Measurements from ENCODE around the gene UVRAG. TPM values are rescaled to one million over a fixed set of nuclear protein-coding genes. Genes with fewer than 3 reads are reported as not detected.

UVRAG gene
- total and polyA plus RNA-seq, 10 donors: 13.8 to 80.8 (median 42.9) TPM

- WGBS, 5 donors: 60 to 84% (median 70%) methylated on average over 2 of the region's 2 CpGs
- no peaks in the 10 kb centered on the region for H3K36me3 ChIP-seq
- DNase-seq: no peak
- peaks cover 19 to 59% (median 41%) of the 10 kb centered on the region in 6 donors for H3K4me1 ChIP-seq
- H3K9me3 ChIP-seq: no peaks in the 10 kb centered on the region
- no peak overlapping the region for H3K4me3 ChIP-seq
- no peak for TF ChIP-seq POLR2A (IDR thresholded peaks at IDR 0.05)
- TF ChIP-seq POLR2AphosphoS5 (IDR thresholded peaks at IDR 0.05): no peak
- no peak for TF ChIP-seq CTCF (IDR thresholded peaks at IDR 0.05 in 8 of 11, conservative IDR thresholded peaks at IDR 0.05 in 3 of 11)
- H3K27ac ChIP-seq: no peak overlapping the region
- H3K27me3 ChIP-seq (replicated peaks in 1 of 7): no peaks in the 10 kb centered on the region
- intact Hi-C loops (cut with DNase I; ENCODE audit: low total_unique reads): no loop called here
Measured at GRCh38 chr11:75813124-75813523, 1.9 kb upstream of the UVRAG start.

DNA sequence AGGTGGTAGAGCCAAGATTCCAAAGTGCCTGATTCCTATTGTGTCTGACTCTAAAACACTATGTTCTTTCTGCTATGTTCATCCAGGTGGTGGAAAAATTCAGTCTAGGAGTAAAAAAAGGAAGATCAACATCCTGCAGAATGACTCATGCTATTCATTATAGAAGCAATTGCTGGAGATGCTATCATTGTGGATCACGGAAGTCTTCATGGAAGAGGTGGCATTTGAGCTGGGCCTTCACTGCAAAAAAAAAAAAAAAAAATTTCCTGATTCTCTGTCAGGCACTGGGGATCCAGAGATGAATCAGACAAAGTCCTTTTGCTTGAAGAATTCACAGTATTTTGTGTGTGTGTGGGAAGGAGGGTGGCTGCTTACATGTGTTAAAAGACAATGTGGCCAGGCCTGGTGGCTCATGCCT lies 1.4 kb upstream of the UVRAG start:
- Histone ChIP-seq H3K27ac (peak overlapping the region in 5 of 8 donors; percentile 93 to 99 (median 97)), H3K36me3 (no peaks in the 10 kb centered on the region), H3K9me3 (no peaks in the 10 kb centered on the region), H3K4me3 (peak overlapping the region in 2 of 8 donors; percentile 80 to 93), H3K4me1 (peaks cover 19 to 65% (median 46%) of the 10 kb centered on the region in 6 donors), H3K27me3 (replicated peaks in 1 of 7) (no peaks in the 10 kb centered on the region)
- no peak for TF ChIP-seq CTCF (IDR thresholded peaks at IDR 0.05 in 8 of 11, conservative IDR thresholded peaks at IDR 0.05 in 3 of 11)
- TF ChIP-seq POLR2A (IDR thresholded peaks at IDR 0.05): no peak
- no peak for TF ChIP-seq POLR2AphosphoS5 (IDR thresholded peaks at IDR 0.05)
- intact Hi-C loops (cut with DNase I; ENCODE audit: low total_unique reads): no loop called here
- WGBS, 5 donors: 75 to 86% (median 85%) methylated on average over 1 of the region's 1 CpG
- no peak for DNase-seq

DNA sequence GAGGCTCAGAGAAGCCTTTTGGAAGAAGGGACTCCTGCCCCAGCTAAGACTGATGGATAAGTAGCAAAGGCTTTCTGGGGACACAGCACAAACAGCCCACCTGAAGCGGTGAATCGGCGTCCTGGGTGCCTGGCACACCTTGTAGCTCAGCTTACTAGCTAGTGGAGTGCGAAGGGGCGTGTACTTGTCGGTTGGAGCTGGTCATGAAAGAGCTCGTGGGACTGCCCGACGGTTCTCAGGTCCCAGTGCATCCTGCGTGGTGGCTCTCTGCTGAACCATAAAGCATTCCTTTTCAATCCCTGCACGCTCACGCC lies 690 bp upstream of the UVRAG start:
- Histone ChIP-seq H3K4me1 (peaks cover 19 to 71% (median 53%) of the 10 kb centered on the region in 6 donors), H3K4me3 (peak overlapping the region; percentile 69 to 96 (median 94)), H3K36me3 (no peaks in the 10 kb centered on the region), H3K9me3 (no peaks in the 10 kb centered on the region), H3K27me3 (replicated peaks in 1 of 7) (no peaks in the 10 kb centered on the region), H3K27ac (peak overlapping the region; percentile 93 to 99 (median 96))
- intact Hi-C loops (cut with DNase I; ENCODE audit: low total_unique reads): no loop called here
- 0 to 1% (median 1%) methylated on average over 9 to 12 of the region's 12 CpGs for WGBS, 5 donors
- DNase-seq: no peak
- TF ChIP-seq CTCF (IDR thresholded peaks at IDR 0.05 in 8 of 11, conservative IDR thresholded peaks at IDR 0.05 in 3 of 11): no peak
- no peak for TF ChIP-seq POLR2A (IDR thresholded peaks at IDR 0.05)
- no peak for TF ChIP-seq POLR2AphosphoS5 (IDR thresholded peaks at IDR 0.05)

DNA sequence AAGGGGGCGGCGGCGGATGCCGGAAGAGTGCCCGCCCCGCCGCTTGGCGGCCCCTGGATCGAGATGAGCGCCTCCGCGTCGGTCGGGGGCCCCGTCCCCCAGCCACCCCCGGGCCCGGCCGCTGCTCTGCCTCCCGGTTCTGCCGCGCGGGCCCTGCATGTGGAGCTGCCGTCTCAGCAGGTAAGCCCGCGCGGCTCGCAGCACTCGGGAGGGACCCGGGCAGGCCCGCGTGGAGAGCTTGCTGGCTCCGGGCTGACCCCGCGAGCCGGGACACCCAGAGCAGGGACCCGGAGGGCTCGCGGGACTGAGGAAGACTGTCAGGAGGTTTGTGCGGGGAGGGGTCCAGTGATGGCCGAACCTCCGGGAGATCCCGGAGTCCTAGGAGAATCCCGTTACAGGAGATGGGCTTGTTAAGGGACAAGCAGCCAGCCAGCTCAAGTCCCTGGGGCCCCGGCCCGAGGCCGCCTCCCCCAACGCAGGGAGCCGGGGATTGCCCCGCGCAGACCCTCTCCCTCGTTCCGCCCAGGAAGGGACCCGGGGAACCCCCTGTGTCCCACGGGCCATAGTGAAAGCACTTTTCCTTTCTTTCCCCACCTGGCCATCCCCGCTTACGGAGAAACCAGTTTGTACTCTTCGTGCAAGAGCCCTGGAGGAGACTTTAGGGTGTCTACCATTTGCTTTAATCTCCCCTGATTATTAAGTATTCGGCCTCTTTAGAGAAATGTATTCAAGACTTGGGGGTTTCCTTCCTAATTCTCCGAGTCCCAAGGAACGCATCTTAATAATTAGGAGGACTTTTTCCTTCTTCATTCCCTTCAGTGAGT lies 547 bp downstream of the UVRAG start:
- Histone ChIP-seq H3K36me3 (no peaks in the 10 kb centered on the region), H3K9me3 (no peaks in the 10 kb centered on the region), H3K27me3 (replicated peaks in 1 of 7) (no peaks in the 10 kb centered on the region), H3K27ac (peak overlapping the region; percentile 93 to 99 (median 96)), H3K4me1 (peaks cover 19 to 72% (median 61%) of the 10 kb centered on the region in 6 donors), H3K4me3 (peak overlapping the region; percentile 69 to 96 (median 94))
- DNase-seq: peak; percentile 95
- WGBS, 5 donors: 0 to 1% (median 1%) methylated on average over 27 to 60 of the region's 60 CpGs
- intact Hi-C loops (cut with DNase I; ENCODE audit: low total_unique reads): no loop called here
- no peak for TF ChIP-seq POLR2A (IDR thresholded peaks at IDR 0.05)
- TF ChIP-seq POLR2AphosphoS5 (IDR thresholded peaks at IDR 0.05): no peak
- no peak for TF ChIP-seq CTCF (IDR thresholded peaks at IDR 0.05 in 8 of 11, conservative IDR thresholded peaks at IDR 0.05 in 3 of 11)

Data from spleen (tissue), 11 donors.